ENCODE data around the gene TSSK2.
A peak's percentile ranks its signal among the peaks of the same experiment; 100 is the strongest.

TSSK2 gene

GRCh38 chr22:19107730-19108074 lies 23.4 kb upstream of the TSSK2 start:
- Histone ChIP-seq H3K27ac (peak overlapping the region; percentile 96), H3K9me3 (no peaks in the 10 kb centered on the region)
- TF ChIP-seq, protein P1, sequence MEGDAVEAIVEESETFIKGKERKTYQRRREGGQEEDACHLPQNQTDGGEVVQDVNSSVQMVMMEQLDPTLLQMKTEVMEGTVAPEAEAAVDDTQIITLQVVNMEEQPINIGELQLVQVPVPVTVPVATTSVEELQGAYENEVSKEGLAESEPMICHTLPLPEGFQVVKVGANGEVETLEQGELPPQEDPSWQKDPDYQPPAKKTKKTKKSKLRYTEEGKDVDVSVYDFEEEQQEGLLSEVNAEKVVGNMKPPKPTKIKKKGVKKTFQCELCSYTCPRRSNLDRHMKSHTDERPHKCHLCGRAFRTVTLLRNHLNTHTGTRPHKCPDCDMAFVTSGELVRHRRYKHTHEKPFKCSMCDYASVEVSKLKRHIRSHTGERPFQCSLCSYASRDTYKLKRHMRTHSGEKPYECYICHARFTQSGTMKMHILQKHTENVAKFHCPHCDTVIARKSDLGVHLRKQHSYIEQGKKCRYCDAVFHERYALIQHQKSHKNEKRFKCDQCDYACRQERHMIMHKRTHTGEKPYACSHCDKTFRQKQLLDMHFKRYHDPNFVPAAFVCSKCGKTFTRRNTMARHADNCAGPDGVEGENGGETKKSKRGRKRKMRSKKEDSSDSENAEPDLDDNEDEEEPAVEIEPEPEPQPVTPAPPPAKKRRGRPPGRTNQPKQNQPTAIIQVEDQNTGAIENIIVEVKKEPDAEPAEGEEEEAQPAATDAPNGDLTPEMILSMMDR (IDR thresholded peaks at IDR 0.05) = no peak

GRCh38 chr22:19108807-19109197 lies 22.3 kb upstream of the TSSK2 start:
- no peaks in the 10 kb centered on the region for H3K36me3 ChIP-seq
- H3K4me1 ChIP-seq (ENCODE audit: control insufficient read depth in 1 of 2, insufficient read depth in 1 of 2, low read depth in 1 of 2, low read length in 1 of 2) = peaks cover 84 to 99% of the 10 kb centered on the region in 2 experiments
- H3K27me3 ChIP-seq = no peaks in the 10 kb centered on the region
- H3K4me3 ChIP-seq (ENCODE audit: low read depth in 1 of 2, low read length in 1 of 2) = peak overlapping the region; percentile 23 to 57
- TF ChIP-seq, protein P1 (IDR thresholded peaks at IDR 0.05) = no peak
- H3K9me3 ChIP-seq = no peaks in the 10 kb centered on the region
- H3K27ac ChIP-seq = peak overlapping the region; percentile 96

More at GRCh38 chr22:19107730-19108074, 23.4 kb upstream of the TSSK2 start:
- Histone ChIP-seq H3K4me1 (ENCODE audit: control insufficient read depth in 1 of 2, insufficient read depth in 1 of 2, low read depth in 1 of 2, low read length in 1 of 2) (peaks cover 75 to 90% of the 10 kb centered on the region in 2 experiments), H3K27me3 (no peaks in the 10 kb centered on the region), H3K36me3 (no peaks in the 10 kb centered on the region), H3K4me3 (ENCODE audit: low read depth in 1 of 2, low read length in 1 of 2) (peak overlapping the region in 1 of 2 experiments; percentile 15)

DNA sequence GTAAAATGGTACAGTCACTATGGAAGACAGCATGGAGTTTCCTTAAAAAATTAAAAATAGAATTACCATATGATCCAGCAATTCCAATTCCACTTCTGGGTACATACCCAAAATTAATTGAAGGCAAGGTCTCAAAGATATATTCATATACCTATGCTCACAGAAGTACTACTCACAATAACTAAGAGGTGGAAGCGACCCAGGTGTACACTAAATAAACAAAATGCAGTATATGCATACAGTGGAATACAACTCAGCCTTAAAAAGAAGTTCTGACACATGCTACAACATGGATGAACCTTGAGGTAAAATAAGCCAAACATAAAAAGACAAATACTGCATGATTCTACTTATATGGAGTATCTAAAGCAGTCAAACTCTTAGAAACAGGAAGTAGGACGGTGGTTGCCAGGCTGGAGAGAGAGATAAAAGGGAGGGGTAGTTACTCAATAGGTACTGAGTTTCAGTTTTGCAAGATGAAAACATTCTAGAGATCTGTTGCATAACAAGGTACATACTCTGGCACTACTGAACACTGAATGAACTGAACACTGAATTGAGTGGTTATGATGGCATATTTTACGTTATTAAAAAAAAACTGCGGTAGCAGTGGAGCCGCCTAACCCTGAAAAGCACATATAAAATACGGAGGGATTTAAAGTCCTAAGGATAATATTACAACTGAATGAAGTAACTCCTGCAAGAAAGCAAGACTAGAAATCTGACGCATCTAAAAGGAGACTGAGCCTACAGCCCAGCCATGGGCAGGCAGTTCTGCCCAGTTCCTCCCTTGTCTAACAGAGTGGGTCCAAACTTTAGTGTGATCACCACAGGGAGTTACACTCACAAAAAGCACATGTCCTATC lies 21.7 kb upstream of the TSSK2 start:
- Histone ChIP-seq H3K9me3 (no peaks in the 10 kb centered on the region), H3K4me3 (ENCODE audit: low read depth in 1 of 2, low read length in 1 of 2) (peak overlapping the region; percentile 56 to 57), H3K27me3 (no peaks in the 10 kb centered on the region), H3K36me3 (no peaks in the 10 kb centered on the region), H3K4me1 (ENCODE audit: control insufficient read depth in 1 of 2, insufficient read depth in 1 of 2, low read depth in 1 of 2, low read length in 1 of 2) (peaks cover 91 to 98% of the 10 kb centered on the region in 2 experiments), H3K27ac (peak overlapping the region; percentile 96)
- TF ChIP-seq, protein P1 (IDR thresholded peaks at IDR 0.05) = no peak

DNA sequence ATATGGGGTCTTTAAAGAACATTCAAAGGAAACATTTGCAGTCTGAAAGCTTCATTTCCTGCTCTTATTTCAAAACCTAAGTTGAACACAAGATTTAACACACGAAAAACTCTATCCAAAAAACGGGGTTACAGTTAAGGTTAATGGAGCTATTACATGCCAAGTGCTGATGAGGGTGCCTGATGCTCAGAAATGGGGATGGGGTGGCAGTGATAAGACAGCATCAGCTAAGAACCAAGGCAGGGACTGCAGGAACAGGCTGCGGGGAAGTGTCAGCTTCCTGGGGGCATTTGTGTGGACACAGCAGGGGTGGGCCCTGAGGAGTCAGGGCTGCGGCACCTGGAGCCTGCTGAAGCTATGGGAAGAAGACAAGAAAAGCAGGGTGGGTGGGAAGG lies 21.0 kb upstream of the TSSK2 start:
- H3K4me1 ChIP-seq (ENCODE audit: control insufficient read depth in 1 of 2, insufficient read depth in 1 of 2, low read depth in 1 of 2, low read length in 1 of 2) = peaks cover 97 to 98% of the 10 kb centered on the region in 2 experiments
- H3K27ac ChIP-seq = peak overlapping the region; percentile 96
- TF ChIP-seq, protein P1 (IDR thresholded peaks at IDR 0.05) = no peak
- H3K27me3 ChIP-seq = no peaks in the 10 kb centered on the region
- H3K36me3 ChIP-seq = no peaks in the 10 kb centered on the region
- H3K4me3 ChIP-seq (ENCODE audit: low read depth in 1 of 2, low read length in 1 of 2) = peak overlapping the region; percentile 56 to 57
- no peaks in the 10 kb centered on the region for H3K9me3 ChIP-seq

- H3K9me3 ChIP-seq = no peaks in the 10 kb centered on the region
- peaks cover 94 to 98% of the 10 kb centered on the region in 2 experiments for H3K4me1 ChIP-seq (ENCODE audit: control insufficient read depth in 1 of 2, insufficient read depth in 1 of 2, low read depth in 1 of 2, low read length in 1 of 2)
- H3K36me3 ChIP-seq = no peaks in the 10 kb centered on the region
- H3K27ac ChIP-seq = peak overlapping the region; percentile 96
- TF ChIP-seq, protein P1 (IDR thresholded peaks at IDR 0.05) = no peak
- H3K4me3 ChIP-seq (ENCODE audit: low read depth in 1 of 2, low read length in 1 of 2) = peak overlapping the region; percentile 56 to 57
- H3K27me3 ChIP-seq = no peaks in the 10 kb centered on the region
Measured at GRCh38 chr22:19110646-19111045, 20.5 kb upstream of the TSSK2 start.

Data from neutrophil (primary cell).